Progenitor cell of endocrine pancreas (in vitro differentiated cells): Measurements from ENCODE around the gene FAM89B. TPM values are rescaled to one million over a fixed set of nuclear protein-coding genes. Genes with fewer than 3 reads are reported as not detected.
"Not testable (repeated sequence)": the region's sequence is repeated elsewhere in the genome, so short reads cannot be mapped to it uniquely, and the experiment has no call there.

ENCODE experiments used
- DNase-seq: peaks from one replicate; pipeline ENCODE4 v3.0.0; 2021; ENCODE audit warnings: low spot score; ENCODE audit not compliant: unreplicated experiment
- H3K27ac Mint-ChIP-seq: 2 replicates; pipeline ENCODE4 v1.8.0; 2021; ENCODE audit warnings: mild to moderate bottlenecking, moderate library complexity, mixed read lengths
- H3K27me3 Mint-ChIP-seq: 2 replicates; pipeline ENCODE4 v1.8.0; 2021; ENCODE audit warnings: mixed read lengths
- H3K36me3 Mint-ChIP-seq: 2 replicates; pipeline ENCODE4 v1.8.0; 2022; ENCODE audit warnings: mixed read lengths; ENCODE audit not compliant: insufficient read depth
- H3K4me1 Mint-ChIP-seq: 2 replicates; pipeline ENCODE4 v1.8.0; 2021; ENCODE audit warnings: low read depth, mixed read lengths
- H3K4me3 Mint-ChIP-seq: 2 replicates; pipeline ENCODE4 v1.8.0; 2021; ENCODE audit warnings: low read depth, mild to moderate bottlenecking, moderate library complexity, mixed read lengths
- H3K9me3 Mint-ChIP-seq: 2 replicates; pipeline ENCODE4 v1.8.0; 2021; ENCODE audit warnings: low read depth, mixed read lengths
- long read RNA-seq: library from polyadenylated mRNA; unstranded; transcript quantifications from one replicate; pipeline ENCODE4 v2.0.0, GENCODE V29; 2020
- total RNA-seq: library from RNA; stranded (reverse); gene quantifications from 2 replicates; pipeline ENCODE4 v1.2.1, GENCODE V29; 2021
- TF ChIP-seq, protein P1 (sequence below): fragments of 200-600 bp; sonication (generic); IDR thresholded peaks from one replicate; pipeline ENCODE4 v1.5.0; 2021; ENCODE audit warnings: antibody characterized with exemption, mild to moderate bottlenecking; ENCODE audit not compliant: unreplicated experiment

Gene FAM89B
- total RNA-seq, result 62.5 and 65.0 TPM in 2 replicates
- long read RNA-seq, partial matches to known transcripts, result 0 of 2 reads
- long read RNA-seq, other reads (novel, unspliced or antisense), result 2 of 2 reads

DNA sequence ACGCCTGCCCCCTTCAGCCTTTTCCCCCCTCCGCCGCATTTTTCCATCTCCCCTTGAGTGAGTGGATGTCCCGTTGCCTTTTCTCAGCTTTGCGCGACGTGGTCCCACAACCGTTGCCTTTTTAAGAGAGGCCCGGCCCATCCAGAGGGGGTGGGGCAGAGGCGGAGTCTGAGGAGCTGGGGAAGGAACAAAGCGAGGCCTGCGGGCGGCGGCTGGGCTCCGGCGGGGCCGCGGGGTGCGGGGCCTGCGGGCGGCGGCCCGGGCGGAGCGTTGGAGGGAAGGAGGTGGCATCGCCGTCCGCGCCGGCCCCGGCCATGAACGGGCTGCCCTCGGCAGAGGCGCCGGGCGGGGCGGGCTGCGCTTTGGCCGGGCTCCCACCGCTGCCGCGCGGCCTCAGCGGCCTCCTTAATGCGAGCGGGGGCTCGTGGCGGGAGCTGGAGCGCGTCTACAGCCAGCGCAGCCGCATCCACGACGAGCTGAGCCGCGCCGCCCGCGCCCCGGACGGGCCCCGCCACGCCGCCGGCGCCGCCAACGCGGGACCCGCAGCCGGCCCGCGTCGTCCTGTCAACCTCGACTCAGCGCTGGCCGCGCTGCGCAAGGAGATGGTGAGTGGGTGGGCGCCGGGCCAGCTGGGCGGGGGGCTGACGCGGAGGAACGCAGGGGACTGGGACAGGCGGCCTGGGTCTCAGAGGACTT is at the start of gene FAM89B:
Gene FAM89B (plus strand): TSS at position 183 of the 696 bp plus-strand sequence. CDS start 132 bp downstream, at position 315.
- H3K4me3 Mint-ChIP-seq, result peak within 1 kb of the TSS; percentile 98
- peaks cover 16% of the 10 kb centered on the region for H3K27me3 Mint-ChIP-seq
- H3K27ac Mint-ChIP-seq, result peak within 1 kb of the TSS; percentile 61
- no peaks in the 10 kb centered on the region for H3K36me3 Mint-ChIP-seq
- H3K4me1 Mint-ChIP-seq, result peaks cover 41% of the 10 kb centered on the region
- H3K9me3 Mint-ChIP-seq, result no peaks in the 10 kb centered on the region
- peak; percentile 54 for DNase-seq
- TF ChIP-seq, protein P1, sequence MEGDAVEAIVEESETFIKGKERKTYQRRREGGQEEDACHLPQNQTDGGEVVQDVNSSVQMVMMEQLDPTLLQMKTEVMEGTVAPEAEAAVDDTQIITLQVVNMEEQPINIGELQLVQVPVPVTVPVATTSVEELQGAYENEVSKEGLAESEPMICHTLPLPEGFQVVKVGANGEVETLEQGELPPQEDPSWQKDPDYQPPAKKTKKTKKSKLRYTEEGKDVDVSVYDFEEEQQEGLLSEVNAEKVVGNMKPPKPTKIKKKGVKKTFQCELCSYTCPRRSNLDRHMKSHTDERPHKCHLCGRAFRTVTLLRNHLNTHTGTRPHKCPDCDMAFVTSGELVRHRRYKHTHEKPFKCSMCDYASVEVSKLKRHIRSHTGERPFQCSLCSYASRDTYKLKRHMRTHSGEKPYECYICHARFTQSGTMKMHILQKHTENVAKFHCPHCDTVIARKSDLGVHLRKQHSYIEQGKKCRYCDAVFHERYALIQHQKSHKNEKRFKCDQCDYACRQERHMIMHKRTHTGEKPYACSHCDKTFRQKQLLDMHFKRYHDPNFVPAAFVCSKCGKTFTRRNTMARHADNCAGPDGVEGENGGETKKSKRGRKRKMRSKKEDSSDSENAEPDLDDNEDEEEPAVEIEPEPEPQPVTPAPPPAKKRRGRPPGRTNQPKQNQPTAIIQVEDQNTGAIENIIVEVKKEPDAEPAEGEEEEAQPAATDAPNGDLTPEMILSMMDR, result no peak

DNA sequence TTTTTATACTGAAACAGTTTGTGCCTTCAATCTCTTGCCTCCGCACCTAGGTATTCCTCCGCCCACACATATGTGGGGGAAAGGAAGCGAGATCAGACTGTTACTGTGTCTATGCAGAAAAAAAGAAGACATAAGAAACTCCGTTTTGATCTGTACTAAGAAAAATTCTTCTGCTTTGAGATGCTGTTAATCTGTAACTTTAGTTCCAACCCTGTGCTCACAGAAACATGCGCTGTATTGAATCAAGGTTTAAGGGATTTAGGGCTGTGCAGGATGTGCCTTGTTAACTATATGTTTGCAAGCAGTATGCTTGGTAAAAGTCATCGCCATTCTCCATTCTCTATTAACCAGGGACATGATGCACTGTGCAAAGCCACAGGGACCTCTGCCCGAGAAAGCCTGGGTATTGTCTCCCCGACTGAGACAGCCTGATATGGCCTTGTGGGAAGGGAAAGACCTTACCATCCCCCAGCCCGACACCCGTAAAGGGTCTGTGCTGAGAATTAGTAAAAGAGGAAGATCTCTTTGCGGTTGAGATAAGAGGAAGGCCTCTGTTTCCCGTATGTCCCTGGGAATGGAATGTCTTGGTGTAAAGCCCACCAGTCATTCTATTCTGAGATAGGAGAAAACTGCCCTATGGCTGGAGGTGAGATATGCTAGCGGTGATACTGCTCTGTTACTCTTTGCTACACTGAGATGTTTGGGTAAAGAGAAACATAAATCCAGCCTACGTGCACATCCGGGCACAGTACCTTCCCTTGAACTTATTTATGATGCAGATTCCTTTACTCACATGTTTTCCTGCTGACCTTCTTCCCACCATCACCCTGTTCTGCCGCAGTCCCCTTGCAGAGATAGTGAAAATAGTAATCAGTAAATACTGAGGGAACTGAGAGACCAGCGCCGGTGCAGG is 49.4 kb upstream of the FAM89B start:
- H3K36me3 Mint-ChIP-seq, H3K27ac Mint-ChIP-seq, H3K9me3 Mint-ChIP-seq, DNase-seq: not testable (repeated sequence)
- Mint-ChIP-seq H3K27me3 (peaks cover 13% of the 10 kb centered on the region), H3K4me1 (peaks cover 27% of the 10 kb centered on the region), H3K4me3 (peak overlapping the region; percentile 43)

DNA sequence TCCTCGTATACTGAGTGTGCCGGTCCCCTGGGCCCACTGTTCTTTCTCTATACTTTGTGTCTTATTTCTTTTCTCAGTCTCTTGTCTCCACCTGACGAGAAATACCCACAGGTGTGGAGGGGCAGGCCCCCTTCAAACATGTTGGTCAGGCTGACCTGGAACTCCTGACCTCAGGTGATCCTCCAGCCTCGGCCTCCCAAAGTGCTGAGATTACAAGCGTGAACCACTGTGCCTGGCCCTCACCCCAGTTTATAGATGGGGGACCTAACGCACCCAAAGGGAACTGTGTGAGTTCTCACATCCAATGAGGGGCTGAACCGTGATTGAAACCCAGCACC is 48.7 kb upstream of the FAM89B start:
- not testable (repeated sequence) for DNase-seq, H3K9me3 Mint-ChIP-seq, H3K27ac Mint-ChIP-seq, H3K36me3 Mint-ChIP-seq
- Mint-ChIP-seq H3K4me1 (peaks cover 27% of the 10 kb centered on the region), H3K4me3 (peak overlapping the region; percentile 43), H3K27me3 (peaks cover 13% of the 10 kb centered on the region)

DNA sequence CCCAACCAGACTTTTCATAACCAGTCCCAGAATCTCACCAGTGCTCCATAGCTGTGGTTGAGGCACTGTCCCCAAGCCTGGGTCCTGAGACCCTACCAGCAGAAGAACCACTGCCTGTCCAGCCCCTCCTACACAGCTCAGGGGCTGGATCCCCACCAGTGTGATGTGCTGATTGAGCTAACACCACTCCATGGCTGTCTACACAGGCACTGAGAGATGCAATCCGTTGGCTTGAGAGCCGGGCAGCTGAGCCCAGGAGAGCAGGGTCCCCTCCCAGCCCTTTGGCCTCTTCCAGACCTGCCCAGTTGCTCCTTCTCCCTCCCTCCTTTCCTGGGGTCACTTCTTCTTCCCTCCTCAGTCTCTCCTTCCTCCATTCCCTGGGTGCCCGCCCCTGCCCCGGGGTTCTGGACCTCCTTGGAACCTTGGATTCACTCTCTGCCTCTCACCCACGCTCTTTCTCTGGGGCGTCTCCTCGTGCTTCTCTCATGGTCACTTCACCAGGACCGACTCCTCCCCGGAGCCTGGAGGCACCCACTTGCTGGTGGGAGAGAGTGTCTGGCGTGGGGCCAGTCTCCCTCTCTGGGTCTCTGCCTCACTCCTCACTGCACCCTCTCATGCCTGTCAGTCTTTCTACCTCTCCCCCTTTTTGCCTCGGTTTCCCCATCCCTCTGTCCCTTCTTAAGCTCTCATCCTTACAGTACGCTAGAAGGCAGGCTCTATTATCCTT is 48.2 kb upstream of the FAM89B start:
- no peak overlapping the region for H3K27ac Mint-ChIP-seq
- DNase-seq, result no peak
- peaks cover 27% of the 10 kb centered on the region for H3K4me1 Mint-ChIP-seq
- TF ChIP-seq, protein P1, result no peak
- H3K9me3 Mint-ChIP-seq, result no peaks in the 10 kb centered on the region
- peak overlapping the region; percentile 61 for H3K4me3 Mint-ChIP-seq
- H3K27me3 Mint-ChIP-seq, result peaks cover 13% of the 10 kb centered on the region
- H3K36me3 Mint-ChIP-seq, result peaks cover 7% of the 10 kb centered on the region

DNA sequence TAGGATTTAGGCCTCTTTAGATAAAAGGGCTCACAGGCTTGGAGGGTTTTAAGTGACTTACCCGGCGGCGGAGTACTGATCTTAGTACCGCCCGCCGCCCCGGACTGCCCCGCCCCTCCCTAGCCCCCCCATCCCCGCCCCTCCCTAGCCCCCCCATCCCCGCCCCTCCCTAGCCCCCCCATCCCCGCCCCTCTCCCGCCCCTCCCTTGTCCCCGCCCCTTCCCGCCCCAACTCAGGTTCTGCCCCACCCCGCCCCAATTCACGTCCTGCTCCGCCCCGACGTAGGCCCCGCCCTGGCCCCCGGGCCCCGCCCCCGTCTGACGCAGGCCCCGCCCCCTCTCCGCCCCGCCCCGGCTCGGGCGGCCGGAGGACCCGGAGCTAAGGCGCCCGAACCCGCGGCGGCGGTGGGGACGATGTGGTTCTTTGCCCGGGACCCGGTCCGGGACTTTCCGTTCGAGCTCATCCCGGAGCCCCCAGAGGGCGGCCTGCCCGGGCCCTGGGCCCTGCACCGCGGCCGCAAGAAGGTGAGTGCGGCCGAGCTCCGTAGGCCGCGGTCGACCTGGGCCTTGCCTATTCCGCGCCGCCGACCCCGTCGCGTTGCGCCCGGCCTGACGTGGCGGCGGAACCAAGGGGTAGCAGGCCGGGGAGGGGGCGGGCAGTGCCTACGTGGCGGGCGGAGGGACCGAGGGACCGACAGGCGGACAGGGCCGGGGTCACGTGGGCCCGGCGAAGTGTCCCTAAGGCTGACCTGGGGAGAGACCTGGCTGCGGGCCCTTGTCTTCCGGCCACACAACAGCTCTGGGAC is 47.4 kb upstream of the FAM89B start, which contains the start of gene SCYL1:
Gene SCYL1 (plus strand): TSS at position 343 of the 805 bp plus-strand sequence. CDS start 71 bp downstream, at position 414.
- Mint-ChIP-seq H3K27me3 (peaks cover 13% of the 10 kb centered on the region), H3K27ac (peak within 1 kb of the TSS; percentile 81), H3K4me1 (peaks cover 27% of the 10 kb centered on the region), H3K36me3 (peaks cover 7% of the 10 kb centered on the region), H3K9me3 (no peaks in the 10 kb centered on the region), H3K4me3 (peak within 1 kb of the TSS; percentile 74)
- TF ChIP-seq, protein P1, result no peak
- peak; percentile 61 for DNase-seq
